HepG2 (cell line): Measurements from ENCODE around the gene MAN1A1. TPM values are rescaled to one million over a fixed set of nuclear protein-coding genes. Genes with fewer than 3 reads are reported as not detected.

ENCODE experiments used
- ATAC-seq: fragments of 200-7000 bp; cut with Tn5 transposase; 3 replicates; pipeline ENCODE4 v1.9.1; 2020; ENCODE audit warnings: mild to moderate bottlenecking, moderate library complexity
- BruUV-seq: library from RNA; stranded (reverse); fragments of 400-500 nt; replicated peaks from 2 replicates; lab custom pipeline; 2021; lab: Mats Ljungman, UMichigan
- CTCF ChIA-PET: fragments of 300-600 bp; formaldehyde crosslinking; extraction: SDS; loops from one replicate; lab custom pipeline; 2021; ENCODE audit warnings: low total read pairs, inconsistent platforms, low intra/inter-chr PET ratio; lab: Yijun Ruan, JAX
- POLR2A ChIA-PET: fragments of 350-600 bp; sonication (Branson Sonifier 250); formaldehyde crosslinking; loops from one replicate; lab custom pipeline; 2020; ENCODE audit warnings: antibody characterized with exemption, inconsistent platforms; lab: Yijun Ruan, JAX
- DNase-seq: peaks from one replicate; pipeline ENCODE4 v3.0.0-alpha.2; 2015; ENCODE audit warnings: low spot score
- FAIRE-seq: peaks from 3 replicates; lab custom pipeline; 2011; peaks lifted over from hg19 to GRCh38; lab: Jason Lieb, UNC
- H2AFZ ChIP-seq: one replicate; pipeline ENCODE4 v1.6.1; 2011; ENCODE audit warnings: low read length, inconsistent platforms
- H3K27ac ChIP-seq: fragments of 300-600 bp; 3 replicates; pipeline ENCODE4 v1.8.0; 2011; ENCODE audit warnings: mixed run types, mild to moderate bottlenecking, mixed read lengths, low read length, inconsistent platforms; ENCODE audit not compliant: insufficient read depth; ENCODE audit errors: extremely low read length
- H3K27me3 ChIP-seq, 2 experiments: fragments of 200-600 bp in 1 of 2; 2 replicates in 1 of 2; 3 replicates in 1 of 2; pipeline versions ENCODE4 v1.6.0 to v1.8.0; 2011; ENCODE audit warnings: low read length in 2 of 2, mild to moderate bottlenecking in 2 of 2, moderate library complexity in 2 of 2, inconsistent platforms in 1 of 2; ENCODE audit not compliant: insufficient read depth in 2 of 2, control insufficient read depth in 1 of 2
- H3K36me3 ChIP-seq, 2 experiments: fragments of 200-600 bp in 1 of 2; replicated peaks in 1 of 2; 2 replicates in 1 of 2; 3 replicates in 1 of 2; pipeline versions ENCODE4 v1.5.1 to v1.8.0; 2011; ENCODE audit warnings: low read length in 2 of 2, inconsistent platforms in 1 of 2; ENCODE audit not compliant: insufficient read depth in 2 of 2, control insufficient read depth in 1 of 2
- H3K4me1 ChIP-seq: 2 replicates; pipeline ENCODE4 v1.5.1; 2012; ENCODE audit warnings: low read length, inconsistent platforms; ENCODE audit not compliant: insufficient read depth
- H3K4me2 ChIP-seq: 2 replicates; pipeline ENCODE4 v1.6.0; 2011; ENCODE audit warnings: low read depth, low read length, inconsistent platforms
- H3K4me3 ChIP-seq, 3 experiments: fragments of 200-600 bp in 1 of 3; sonication (generic), shearing (Covaris generic) in 1 of 3; replicated peaks in 1 of 3; 2 replicates each; pipeline ENCODE4 v1.5.1; 2011 to 2016; ENCODE audit warnings: low read length in 3 of 3, inconsistent platforms in 2 of 3, low read depth in 2 of 3, mild to moderate bottlenecking in 2 of 3, control low read depth in 1 of 3, mixed read lengths in 1 of 3; ENCODE audit not compliant: insufficient read depth in 1 of 3
- H3K79me2 ChIP-seq: one replicate; pipeline ENCODE4 v1.6.1; 2011; ENCODE audit warnings: low read length, inconsistent platforms; ENCODE audit not compliant: insufficient read depth
- H3K9ac ChIP-seq: 2 replicates; pipeline ENCODE4 v1.6.0; 2011; ENCODE audit warnings: mild to moderate bottlenecking, low read depth, low read length, inconsistent platforms; ENCODE audit not compliant: insufficient read depth
- H3K9me3 ChIP-seq: 2 replicates; pipeline ENCODE4 v1.5.1; 2012; ENCODE audit warnings: mild to moderate bottlenecking, low read length
- H4K20me1 ChIP-seq: 2 replicates; pipeline ENCODE4 v1.6.0; 2011; ENCODE audit warnings: inconsistent platforms, mild to moderate bottlenecking, low read length, moderate library complexity; ENCODE audit not compliant: insufficient read depth
- ATRX ChIP-seq: sonication (generic); formaldehyde crosslinking; IDR thresholded peaks from 2 replicates; pipeline ENCODE4 v1.4.0; 2020; ENCODE audit warnings: missing genetic modification reagents, borderline replicate concordance
- KDM3A ChIP-seq: IDR thresholded peaks from 2 replicates; pipeline ENCODE4 v1.6.1; 2018; ENCODE audit warnings: low read depth, missing compliant biosample characterization
- MEIS2 ChIP-seq: sonication (generic); formaldehyde crosslinking; IDR thresholded peaks from 2 replicates; pipeline ENCODE4 v1.9.0; 2021; ENCODE audit warnings: mild to moderate bottlenecking, missing genetic modification reagents
- SALL1 ChIP-seq: sonication (generic); formaldehyde crosslinking; IDR thresholded peaks from 2 replicates; pipeline ENCODE4 v1.8.0; 2022; ENCODE audit warnings: mild to moderate bottlenecking, missing genetic modification reagents
- TBP ChIP-seq: sonication (generic); formaldehyde crosslinking; IDR thresholded peaks from 2 replicates; pipeline ENCODE4 v1.5.0; 2020; ENCODE audit warnings: missing genetic modification reagents
- TOE1 ChIP-seq: sonication (generic); formaldehyde crosslinking; IDR thresholded peaks from 2 replicates; pipeline ENCODE4 v1.4.0; 2020; ENCODE audit warnings: mild to moderate bottlenecking, missing genetic modification reagents
- ZNF766 ChIP-seq: sonication (generic); formaldehyde crosslinking; IDR thresholded peaks from 2 replicates; pipeline ENCODE4 v1.5.0; 2020; ENCODE audit warnings: missing genetic modification reagents, borderline replicate concordance
- WGBS: methylation state at CpG from one replicate; pipeline ENCODE4 v1.1.6; 2017; ENCODE audit warnings: low lambda C conversion rate; 5-methylcytosine and 5-hydroxymethylcytosine counted together
- in situ Hi-C: cut with HindIII; loops from 2 replicates; pipeline ENCODE4 v1.10.0; 2017; ENCODE audit warnings: low pct_unique_long_range_greater_than_20kb; ENCODE audit not compliant: extremely low pct_ligation_motif_present
- intact Hi-C: fragments of 100-400 bp; cut with micrococcal nuclease; formaldehyde crosslinking; loops from one replicate; pipeline ENCODE4 v1.10.0; 2022; ENCODE audit not compliant: unreplicated experiment
- polyA plus RNA-seq, 8 experiments: library from polyadenylated mRNA; depleted of rRNA in 3 of 8; stranded (reverse) in 7 of 8; unstranded in 1 of 8; fragments of >200 nt; fragmentation: Illumina TruSeq in 4 of 8; extraction: Trizol in 4 of 8; gene quantifications; 2 replicates each; pipeline versions ENCODE4 v1.2.1 to v1.2.3, GENCODE V29; 2011 to 2016; ENCODE audit warnings: low read depth in 4 of 8, missing spikeins in 1 of 8, mixed read lengths in 1 of 8; ENCODE audit not compliant: insufficient read depth in 1 of 8
- total RNA-seq, 5 experiments: library from RNA; depleted of rRNA; stranded (reverse); fragments of >200 nt; fragmentation: Illumina TruSeq; extraction: Trizol; gene quantifications; 2 replicates each; pipeline ENCODE4 v1.2.3, GENCODE V29; 2016; ENCODE audit warnings: low read depth in 1 of 5
- TF ChIP-seq, protein P1 (sequence below): sonication (generic); formaldehyde crosslinking; IDR thresholded peaks from 2 replicates; pipeline ENCODE4 v1.5.0; 2020; ENCODE audit warnings: mild to moderate bottlenecking, low read depth, missing genetic modification reagents, borderline replicate concordance

MAN1A1 gene
- total and polyA plus RNA-seq, 2 of the 13 experiments (the other 11 are each of a cell fraction or from before 2014, with no cell fraction given), result 156 to 236 TPM

DNA sequence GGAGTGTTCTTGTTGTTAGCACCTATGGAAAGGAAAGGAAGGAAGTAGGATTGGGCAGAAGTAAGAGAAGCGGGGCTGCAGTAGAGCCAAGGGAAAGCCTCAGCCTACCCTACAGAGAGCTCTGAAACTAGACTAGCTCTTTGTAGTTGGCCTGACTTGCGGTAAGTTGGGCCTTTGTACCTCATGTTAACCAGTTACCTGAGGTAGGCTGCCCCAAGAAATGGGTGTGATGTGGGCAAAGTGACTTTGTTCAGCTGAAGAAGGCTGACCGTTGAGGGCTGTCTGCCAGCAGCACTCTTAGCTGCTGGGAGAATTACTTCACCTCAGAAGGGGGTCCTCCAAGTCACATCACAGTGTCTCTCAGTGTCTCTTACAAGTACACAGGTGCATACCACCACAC is 216.2 kb downstream of the MAN1A1 start:
- Histone ChIP-seq H3K9ac (no peak overlapping the region), H3K36me3 (no peaks in the 10 kb centered on the region), H3K4me3 (no peak overlapping the region), H3K27me3 (no peaks in the 10 kb centered on the region), H3K4me2 (no peak overlapping the region), H4K20me1 (no peaks in the 10 kb centered on the region), H2AFZ (peak overlapping the region; percentile 7), H3K79me2 (no peaks in the 10 kb centered on the region), H3K9me3 (no peaks in the 10 kb centered on the region)
- no TSS peak for BruUV-seq
- 91% methylated on average over 3 of the region's 3 CpGs for WGBS
- intact Hi-C loops (loop anchor here (5.0 kb wide), 1 partner anchor 214 kb away; the partner anchor contains the start of gene MAN1A1), in situ Hi-C loops (loop anchor here (25.0 kb wide), 2 partner anchors 604 to 854 kb away; no protein-coding TSS in a partner anchor)
- DNase-seq (no peak), ATAC-seq (no peak), FAIRE-seq (no peak)
- POLR2A ChIA-PET, result interaction anchor here (1.7 kb wide), 1 partner anchor 214 kb away, joined by 4 read pairs; no protein-coding TSS in a partner anchor
- CTCF ChIA-PET, result no interaction called here
- TF ChIP-seq TOE1 (CRISPR knock-in tag) (no peak), ATRX (CRISPR knock-in tag) (no peak), MEIS2 (CRISPR knock-in tag) (no peak), TBP (CRISPR knock-in tag) (no peak), SALL1 (CRISPR knock-in tag) (no peak), KDM3A (CRISPR knock-in tag) (no peak), ZNF766 (CRISPR knock-in tag) (no peak)
- TF ChIP-seq, protein P1, sequence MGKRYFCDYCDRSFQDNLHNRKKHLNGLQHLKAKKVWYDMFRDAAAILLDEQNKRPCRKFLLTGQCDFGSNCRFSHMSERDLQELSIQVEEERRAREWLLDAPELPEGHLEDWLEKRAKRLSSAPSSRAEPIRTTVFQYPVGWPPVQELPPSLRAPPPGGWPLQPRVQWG (CRISPR knock-in tag), result no peak
- TF ChIP-seq, all 625 proteins: peak for 0
- peaks cover 26% of the 10 kb centered on the region for H3K4me1 ChIP-seq
- no peak overlapping the region for H3K27ac ChIP-seq
